ENCODE measurements around the gene NANOS2. TPM values are rescaled to one million over a fixed set of nuclear protein-coding genes. Genes with fewer than 3 reads are reported as not detected.

Gene NANOS2
- total and polyA plus RNA-seq, 2 of the 13 experiments (the other 11 are each of a cell fraction or from before 2014, with no cell fraction given), result not detected

GRCh38 chr19:45895519-45895972 is 19.0 kb downstream of the NANOS2 start (continued):
- TF ChIP-seq ZNF563 (CRISPR knock-in tag; IDR thresholded peaks at IDR 0.05), result peak; percentile 75; the same call in 1 of the 2 replicates
- TF ChIP-seq SNAPC5 (CRISPR knock-in tag; IDR thresholded peaks at IDR 0.05; ENCODE audit: borderline replicate concordance), result no peak
- TF ChIP-seq NFYB (CRISPR knock-in tag; IDR thresholded peaks at IDR 0.05), result peak; percentile 59
- 0 out of 2 replicates have a peak, but pooled peaks have one; percentile 22 for TF ChIP-seq MIER3 (CRISPR knock-in tag; IDR thresholded peaks at IDR 0.05; ENCODE audit: borderline replicate concordance)
- TF ChIP-seq ZNF205 (CRISPR knock-in tag; IDR thresholded peaks at IDR 0.05), result 0 out of 2 replicates have a peak, but pooled peaks have one; percentile 24
- TF ChIP-seq GLMP (CRISPR knock-in tag; IDR thresholded peaks at IDR 0.05; ENCODE audit: borderline replicate concordance), result no peak
- peak; percentile 81; the same call in 1 of the 2 replicates for TF ChIP-seq MYC (CRISPR knock-in tag; IDR thresholded peaks at IDR 0.05; ENCODE audit: borderline replicate concordance)
- TF ChIP-seq NCOA2 (CRISPR knock-in tag; IDR thresholded peaks at IDR 0.05), result peak; percentile 16; the same call in 1 of the 2 replicates
- peak; percentile 74 for TF ChIP-seq ZFX (CRISPR knock-in tag; IDR thresholded peaks at IDR 0.05; ENCODE audit: low read depth)
- no peak; the same call in 1 of the 2 replicates for TF ChIP-seq ARID5B (CRISPR knock-in tag; IDR thresholded peaks at IDR 0.05)
- TF ChIP-seq SRY (CRISPR knock-in tag; IDR thresholded peaks at IDR 0.05), result no peak
- TF ChIP-seq ZNF569 (CRISPR knock-in tag; IDR thresholded peaks at IDR 0.05; ENCODE audit: borderline replicate concordance), result no peak
- peak; percentile 62 for TF ChIP-seq ASH2L (IDR thresholded peaks at IDR 0.05; ENCODE audit: insufficient read length, low read depth, low read length)
- no peak for TF ChIP-seq EED (CRISPR knock-in tag; IDR thresholded peaks at IDR 0.05)

All from HepG2 (cell line).